GM18517 (cell line): Measurements from ENCODE around the gene NEUROG2.
"Not testable (repeated sequence)": the region's sequence is repeated elsewhere in the genome, so short reads cannot be mapped to it uniquely, and the experiment has no call there.

Source experiments
- ATAC-seq: cut with Tn5 transposase; IDR thresholded peaks from one replicate; pipeline ENCODE4 v1.9.1; 2021; ENCODE audit warnings: mild to moderate bottlenecking, moderate library complexity; ENCODE audit not compliant: unreplicated experiment

Gene NEUROG2

DNA sequence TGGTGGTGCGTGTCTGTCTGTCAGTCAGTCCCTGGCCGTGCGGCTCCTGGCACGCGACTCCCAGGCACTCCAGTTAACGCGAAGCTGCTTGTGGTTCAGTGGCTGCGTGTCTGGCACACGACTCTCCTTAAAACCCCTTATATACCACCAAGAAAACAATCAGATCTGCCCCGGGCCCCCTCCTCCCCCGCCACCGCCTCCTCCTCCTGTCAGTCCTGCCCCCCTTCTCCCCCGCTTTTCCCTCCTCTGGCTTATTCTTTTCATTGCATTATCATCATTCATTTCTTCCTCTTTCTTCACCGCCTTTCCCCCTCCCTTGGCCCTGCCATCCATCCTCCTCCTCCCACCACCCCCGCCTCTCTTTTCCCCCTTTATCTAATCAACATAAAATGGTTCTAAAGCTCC lies at the start of gene NEUROG2:
Gene NEUROG2, minus strand, starts transcription at position 115 of the 405 bp plus-strand sequence. CDS start 705 bp downstream, outside the sequence.
- ATAC-seq, result no peak

DNA sequence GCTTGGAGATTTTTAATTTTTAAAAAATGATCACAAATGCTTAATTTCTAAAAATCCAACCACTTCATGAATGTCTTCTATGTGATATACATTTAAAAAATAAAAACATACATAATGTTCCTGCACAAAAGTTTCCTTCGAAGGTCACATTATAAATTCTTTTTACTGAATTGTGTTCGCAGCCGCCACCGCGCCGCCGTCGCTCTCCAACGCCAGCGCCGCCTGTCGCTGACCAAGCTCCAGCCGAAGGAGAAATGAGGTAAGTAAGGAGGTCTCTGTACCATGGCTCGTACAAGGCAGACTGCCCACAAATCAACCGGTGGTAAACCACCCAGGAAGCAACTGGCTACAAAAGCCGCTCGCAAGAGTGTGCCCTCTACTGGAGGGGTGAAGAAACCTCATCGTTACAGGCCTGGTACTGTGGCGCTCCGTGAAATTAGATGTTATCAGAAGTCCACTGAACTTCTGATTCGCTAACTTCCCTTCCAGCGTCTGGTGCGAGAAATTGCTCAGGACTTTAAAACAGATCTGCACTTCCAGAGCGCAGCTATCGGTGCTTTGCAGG lies 48.8 kb upstream of the NEUROG2 start:
- ATAC-seq, result no peak

DNA sequence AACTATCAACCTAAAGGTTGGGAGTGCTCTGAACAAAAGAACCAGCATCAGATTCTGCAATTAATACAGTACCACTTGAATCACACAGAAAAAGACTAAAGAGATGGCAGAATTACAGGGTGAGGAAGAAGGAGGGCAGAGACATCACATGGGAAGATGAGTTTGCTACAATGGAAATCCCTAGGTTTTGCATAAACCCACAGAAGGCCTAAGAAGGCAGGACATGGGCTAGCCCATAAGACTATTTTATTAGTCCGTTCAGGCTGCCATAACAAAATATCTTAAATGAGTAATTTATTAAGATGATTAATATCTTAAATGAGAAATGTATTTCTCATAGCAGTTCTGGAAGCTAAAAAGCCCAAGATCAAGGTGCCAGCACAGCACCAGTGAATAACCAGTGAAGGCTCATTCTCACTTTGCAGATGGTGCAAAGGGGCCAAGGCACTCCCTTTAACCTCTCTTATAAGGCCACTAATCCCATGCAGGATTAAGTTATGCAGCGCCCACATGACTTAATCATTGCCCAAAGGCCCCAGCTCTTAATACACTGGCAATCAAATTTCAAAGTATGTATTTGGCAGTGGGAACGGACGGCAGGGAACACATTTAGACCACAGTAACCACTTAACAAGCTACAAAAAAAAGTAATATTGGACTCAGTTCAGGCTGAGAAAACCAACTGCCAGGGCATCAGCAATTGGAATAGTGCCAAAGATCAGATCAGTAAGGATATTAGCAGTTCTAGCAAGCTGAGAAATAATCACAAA lies 47.6 kb upstream of the NEUROG2 start:
- ATAC-seq, result no peak

DNA sequence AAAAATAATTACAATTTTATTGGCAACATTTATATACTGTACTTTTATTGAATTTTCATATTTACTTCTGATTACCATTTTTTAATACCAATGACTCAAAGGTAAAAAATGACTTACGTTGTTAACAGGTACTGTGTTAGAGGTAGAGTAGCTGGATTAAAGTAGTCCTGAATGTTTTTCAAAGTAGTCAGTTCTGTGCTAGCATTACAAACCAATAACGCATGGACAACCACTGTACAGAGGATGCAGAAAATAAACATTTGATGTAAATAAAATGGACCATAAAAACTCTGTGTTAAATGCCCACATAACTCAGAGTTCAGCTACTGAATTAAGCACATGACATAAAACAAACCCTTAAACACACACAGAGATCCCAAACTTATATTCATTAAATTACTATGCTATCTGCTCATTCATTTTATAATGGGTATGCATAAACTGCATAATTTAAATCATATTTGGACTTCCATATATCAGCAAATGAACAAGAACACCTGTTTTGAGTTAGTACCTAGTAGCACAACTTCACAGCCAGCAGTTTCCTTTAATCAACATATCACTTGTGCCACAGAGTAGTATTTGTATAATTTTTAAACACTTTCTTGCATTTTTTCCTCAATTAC lies 46.4 kb upstream of the NEUROG2 start:
- no peak for ATAC-seq

DNA sequence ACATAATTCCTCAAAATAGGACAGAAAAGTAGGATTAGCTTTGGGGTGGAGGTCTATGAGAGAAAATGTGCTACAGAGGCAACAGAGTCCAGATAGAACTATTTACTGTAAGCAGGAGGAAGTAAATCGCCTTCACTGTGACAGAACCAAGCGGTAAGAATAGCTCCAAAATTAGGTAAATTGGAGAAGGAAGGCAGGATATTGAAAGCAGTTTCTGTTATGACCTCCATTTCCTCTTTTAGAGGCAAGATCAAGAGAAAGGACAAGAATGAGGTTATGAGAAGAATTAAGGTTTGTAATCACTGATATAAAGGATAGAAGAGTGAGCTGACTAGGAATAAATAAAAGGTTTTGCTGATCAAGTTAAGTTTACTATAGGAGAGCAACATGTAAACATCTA lies 44.1 kb upstream of the NEUROG2 start:
- ATAC-seq, result no peak

DNA sequence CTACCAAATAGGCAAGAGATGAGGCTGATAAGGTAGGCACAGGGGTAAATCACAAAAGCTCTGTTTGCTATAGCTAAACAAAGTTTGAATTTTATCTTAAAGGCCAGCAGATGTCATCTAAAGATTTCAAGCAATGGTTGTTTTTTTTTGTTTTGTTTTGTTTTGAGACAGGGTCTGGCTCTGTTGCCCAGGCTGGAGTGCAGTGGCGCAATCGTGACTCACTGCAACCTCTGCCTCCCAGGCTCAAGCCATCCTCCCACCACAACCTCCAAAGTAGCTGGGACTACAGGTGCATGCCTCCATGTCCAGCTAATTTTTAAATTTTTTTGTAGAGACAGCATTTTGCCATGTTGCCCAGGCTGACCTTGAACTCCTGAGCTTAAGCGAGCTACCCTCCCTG lies 43.1 kb upstream of the NEUROG2 start:
- no peak for ATAC-seq

DNA sequence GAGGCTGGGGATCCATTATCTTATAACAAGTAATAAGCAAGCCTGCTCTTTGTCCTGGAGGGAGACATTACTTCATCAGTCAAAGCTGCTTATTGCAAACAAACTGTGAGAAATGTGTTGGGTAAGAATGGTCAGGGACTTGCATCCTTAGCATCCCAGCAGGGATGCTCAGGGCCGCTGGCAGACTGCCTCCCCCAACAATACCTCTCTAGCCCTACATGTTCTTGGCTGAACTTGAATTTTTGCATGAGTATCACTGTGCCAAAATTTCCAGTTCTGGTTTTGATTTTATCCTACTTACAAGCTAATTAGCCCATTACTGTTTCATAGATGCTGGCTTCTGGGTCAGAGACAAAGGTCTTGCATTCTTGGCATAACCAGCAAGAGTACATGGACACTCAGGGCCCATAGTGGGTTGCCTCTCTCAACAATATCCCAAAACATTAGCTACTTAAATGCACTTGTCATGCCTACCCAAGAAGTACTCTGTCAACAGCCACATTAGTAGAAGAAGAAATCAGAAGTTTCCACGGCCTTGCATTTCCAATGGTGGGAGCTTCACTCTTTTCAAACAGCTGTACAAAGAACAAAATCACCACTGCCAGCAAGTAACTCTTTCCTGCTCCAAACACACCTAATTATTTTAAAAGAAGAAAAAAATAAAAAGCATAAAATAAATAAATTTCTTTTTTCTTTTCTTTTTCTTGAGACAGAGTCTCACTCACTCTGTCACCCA lies 41.9 kb upstream of the NEUROG2 start:
- ATAC-seq, result no peak

DNA sequence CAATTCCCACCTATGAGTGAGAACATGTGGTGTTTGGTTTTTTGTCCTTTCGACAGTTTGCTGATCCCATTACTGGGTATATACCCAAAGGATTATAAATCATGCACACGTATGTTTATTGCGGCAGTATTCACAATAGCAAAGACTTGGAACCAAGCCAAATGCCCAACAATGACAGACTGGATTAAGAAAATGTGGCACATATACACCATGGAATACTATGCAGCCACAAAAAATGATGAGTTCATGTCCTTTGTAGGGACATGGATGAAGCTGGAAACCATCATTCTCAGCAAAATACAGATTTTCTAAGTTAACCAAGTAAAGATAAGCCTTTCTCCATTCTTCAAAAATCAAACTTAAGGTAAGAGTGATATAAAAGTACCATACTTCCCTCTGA lies 38.3 kb upstream of the NEUROG2 start:
- ATAC-seq, result not testable (repeated sequence)

DNA sequence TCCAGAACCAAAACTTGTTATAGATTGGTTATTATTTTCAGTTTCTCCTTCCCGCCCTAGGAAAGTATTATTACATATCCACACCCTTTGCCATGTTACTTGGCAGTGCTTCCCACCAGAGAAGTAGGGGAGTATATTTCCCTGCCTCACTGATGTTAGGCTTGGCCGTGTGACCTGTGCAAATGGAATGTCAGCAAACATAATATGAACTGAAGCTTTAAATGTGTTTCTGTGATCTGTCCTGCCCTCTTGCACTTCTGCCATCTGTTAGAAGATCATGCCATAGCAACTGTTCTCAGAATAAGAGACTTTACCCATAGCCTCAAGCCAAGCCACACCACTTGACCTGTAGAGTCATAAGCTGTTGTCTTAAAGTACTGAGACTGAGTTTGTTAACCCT lies 36.7 kb upstream of the NEUROG2 start:
- ATAC-seq, result no peak

DNA sequence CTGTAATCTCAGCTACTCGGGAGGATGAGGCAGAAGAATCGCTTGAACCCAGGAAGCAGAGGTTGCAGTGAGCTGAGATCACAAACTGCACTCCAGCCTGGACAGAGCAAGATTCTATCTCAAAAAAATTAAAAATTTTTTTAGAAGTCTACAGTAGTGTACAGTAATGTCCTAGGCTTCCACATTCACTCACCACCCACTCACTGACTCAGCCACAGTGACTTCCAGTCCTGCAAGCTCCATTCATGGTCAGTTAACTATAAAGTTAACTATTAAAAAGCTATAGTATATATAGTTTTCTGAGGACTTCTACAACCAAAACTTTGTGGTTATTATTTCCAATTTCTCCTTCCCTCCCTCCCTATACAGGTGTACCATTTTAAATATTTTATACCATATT lies 34.7 kb upstream of the NEUROG2 start:
- no peak for ATAC-seq

DNA sequence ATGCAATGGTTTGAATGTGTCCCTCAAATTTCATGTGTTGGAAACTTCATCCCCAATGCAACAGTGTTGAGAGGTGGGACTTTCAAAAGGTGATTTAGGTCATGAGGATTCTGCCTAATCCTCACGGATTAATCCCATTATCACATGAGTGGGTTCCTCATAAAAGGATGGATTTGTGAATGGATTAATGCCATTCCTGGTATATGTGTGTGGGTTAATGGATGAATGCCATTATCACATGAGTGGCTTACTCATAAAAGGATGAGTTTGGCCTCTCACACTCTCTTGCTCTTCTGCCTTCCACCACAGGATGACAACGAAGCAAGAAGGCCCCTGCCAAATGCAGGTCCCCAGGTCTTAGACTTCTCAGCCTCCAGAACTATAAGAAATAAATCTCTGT lies 30.5 kb upstream of the NEUROG2 start:
- no peak for ATAC-seq

DNA sequence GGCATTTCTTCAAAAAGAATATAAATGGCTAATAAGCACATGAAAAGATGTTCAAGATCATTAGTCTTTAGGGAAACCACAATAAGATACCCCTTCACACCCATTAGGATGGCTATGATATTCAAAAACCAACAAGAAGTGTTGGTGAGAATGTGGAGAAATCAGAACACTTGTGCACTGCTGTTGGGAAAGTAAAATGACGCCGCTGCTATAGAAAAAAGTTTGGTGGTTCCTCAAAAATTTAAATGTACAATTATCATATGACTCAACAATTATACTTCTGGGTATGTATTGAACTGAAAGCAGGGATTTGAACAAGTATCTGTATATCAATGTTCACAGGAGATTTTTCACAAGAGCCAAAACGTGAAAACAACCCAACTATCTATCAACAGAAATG lies 29.4 kb upstream of the NEUROG2 start:
- no peak for ATAC-seq

DNA sequence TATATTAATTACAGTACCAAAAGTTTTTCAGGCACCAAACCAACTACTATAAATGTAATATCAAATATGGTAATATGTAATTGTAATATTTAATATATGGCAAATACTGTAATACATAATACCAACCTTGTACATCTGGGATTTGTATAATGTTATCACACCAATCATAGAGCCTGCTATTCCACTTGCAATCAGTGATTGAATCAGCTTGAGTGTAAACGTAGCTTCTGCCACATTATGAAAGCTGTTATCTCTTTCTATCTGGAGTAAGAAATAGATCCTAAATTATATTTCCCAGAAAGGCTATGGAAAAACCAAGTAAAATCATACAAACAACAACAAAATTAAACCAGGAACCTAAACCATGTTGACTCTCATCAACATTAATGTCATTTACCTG lies 24.7 kb upstream of the NEUROG2 start:
- ATAC-seq, result no peak

DNA sequence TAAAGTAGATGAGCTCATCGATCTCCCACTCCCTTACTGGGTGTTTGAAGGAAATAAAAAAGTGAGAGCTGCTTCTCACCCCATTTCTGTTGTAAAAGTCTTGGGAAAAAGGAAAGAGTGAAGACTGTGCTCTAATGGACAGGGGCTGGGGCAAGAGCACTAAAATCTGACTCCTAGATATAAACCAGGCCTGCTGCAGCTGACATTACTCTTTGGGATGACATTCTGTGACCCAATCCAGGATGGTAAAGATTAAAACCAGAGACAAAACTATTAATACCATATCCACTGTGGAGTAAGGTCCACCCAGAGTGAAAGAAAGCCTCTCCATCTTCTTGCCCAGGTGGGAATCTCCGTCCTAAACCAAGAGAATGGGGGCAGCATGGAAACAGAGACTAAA lies 20.1 kb upstream of the NEUROG2 start:
- no peak for ATAC-seq

DNA sequence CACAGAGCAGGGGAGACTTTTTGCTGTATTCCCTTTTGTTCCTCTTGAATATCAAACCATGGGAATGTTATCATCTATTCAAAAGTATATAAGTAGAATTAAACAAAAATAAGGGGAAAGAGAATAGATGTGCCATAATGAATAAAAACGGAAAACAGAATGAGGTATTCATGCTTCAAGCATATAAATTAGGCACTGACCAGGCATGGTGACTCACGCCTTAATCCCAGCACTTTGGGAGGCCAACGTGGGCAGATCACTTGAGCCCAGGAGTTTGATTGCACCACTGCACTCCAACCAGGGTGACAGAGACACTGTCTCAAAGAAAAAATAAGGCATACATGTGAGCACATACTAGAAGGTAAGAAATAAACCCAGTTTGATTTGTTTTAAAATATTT lies 16.3 kb upstream of the NEUROG2 start:
- ATAC-seq, result no peak

DNA sequence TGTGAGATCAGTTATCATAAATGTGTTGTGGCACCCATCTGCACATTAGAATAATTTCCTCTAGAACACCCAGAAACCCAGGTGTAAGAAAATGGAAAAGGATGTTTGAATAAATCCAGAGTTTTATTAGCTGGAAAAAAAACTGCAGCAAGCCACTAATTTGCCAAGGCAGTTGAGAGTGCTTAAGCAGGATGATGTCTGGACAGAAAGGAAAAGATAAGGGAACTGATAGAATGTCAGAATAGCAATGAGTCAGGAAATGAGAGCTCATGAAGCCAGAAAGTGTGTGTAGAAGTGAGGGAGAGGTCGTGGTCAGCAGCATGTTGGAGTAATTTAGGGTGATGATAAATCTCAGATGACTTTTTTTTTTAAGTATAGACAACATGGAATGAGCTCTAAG lies 15.2 kb upstream of the NEUROG2 start:
- no peak for ATAC-seq

DNA sequence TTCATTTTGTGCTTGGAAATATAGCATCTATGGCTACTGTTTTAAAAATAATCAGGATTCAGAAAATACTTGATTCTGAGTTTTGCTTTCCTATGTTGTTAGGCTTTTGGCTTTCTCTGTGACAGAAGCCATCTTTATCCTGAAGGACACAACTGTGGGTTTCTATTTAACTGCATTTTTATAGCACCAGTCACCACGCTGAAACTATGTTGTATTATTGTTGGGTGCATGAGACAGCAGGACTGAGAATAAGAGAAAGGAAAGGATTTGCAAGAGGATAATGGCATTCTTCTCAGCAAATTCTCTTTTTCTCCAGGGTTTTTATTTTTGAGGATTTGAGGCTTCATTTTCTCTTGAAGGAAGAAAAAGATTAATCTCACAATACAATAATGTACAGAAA lies 10.1 kb upstream of the NEUROG2 start:
- no peak for ATAC-seq

DNA sequence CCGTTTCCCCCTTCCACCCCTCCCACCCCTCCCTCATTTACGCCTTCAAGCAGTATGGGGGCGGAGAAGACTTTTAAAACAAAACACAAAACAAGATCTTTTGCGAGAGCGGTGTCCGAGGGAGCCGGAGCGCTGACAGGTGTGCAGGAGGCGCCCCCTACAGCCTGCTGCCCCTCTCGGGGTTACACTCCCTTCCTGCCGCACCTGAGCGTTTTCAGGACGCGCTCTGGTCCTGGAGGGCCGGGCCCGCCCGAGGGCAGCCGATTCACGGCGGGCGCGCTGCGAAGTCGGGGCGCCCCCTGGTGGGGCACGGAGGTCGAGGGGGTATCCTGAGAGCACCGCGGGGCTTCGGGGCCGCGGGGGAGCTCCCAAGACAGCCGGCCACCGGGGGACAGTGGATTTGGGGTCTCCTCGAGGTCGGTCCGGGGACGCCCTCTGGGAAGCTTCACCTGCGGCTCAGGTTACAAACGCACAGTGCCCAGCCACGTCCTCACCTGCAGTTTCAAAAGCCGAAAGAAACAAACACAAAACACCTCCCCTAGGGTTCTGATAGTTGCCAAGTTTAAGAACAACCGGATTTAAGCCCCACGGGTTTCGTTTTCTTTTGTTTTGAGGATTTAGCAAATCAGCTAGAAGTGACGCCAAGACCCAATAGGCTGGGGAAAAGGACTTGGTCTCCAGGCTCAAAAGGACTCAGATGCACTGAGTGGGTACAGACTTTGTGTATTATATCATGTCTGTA lies 8.0 kb upstream of the NEUROG2 start:
- ATAC-seq, result peak; percentile 76

DNA sequence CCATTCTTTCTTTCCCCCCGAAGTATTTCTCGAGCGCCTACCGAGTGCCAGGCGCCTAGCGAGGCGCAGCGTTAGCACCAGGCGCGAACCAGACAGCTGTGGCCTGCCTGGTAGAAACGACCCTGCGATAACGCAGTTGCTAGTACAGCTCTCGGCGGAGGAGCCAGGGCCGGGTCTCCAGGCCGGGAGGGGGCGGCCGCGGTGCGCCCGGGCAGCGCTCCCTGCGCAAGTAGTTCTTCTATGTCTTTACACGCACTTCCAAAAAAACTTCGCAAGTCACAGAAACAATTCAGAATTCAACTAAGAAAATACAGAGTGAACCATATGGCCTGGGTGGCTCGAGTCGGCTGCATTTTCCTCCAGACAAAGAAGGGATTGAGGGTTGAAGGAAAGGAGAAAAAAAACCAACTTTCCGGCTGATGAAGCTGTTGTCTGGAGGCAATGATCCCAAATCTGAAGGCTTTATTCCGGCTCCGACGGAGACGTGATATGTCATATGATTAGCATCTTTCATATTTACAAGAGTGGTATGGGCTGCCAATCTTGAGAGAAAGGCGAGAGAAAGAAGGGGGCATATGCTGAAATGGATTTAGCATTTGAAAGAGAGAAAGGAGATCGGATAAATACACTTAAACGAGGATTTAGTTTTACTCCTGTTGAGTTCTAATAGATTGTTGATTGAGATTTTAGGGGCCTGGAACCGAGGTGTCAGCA lies 7.2 kb upstream of the NEUROG2 start:
- peak; percentile 33 for ATAC-seq

DNA sequence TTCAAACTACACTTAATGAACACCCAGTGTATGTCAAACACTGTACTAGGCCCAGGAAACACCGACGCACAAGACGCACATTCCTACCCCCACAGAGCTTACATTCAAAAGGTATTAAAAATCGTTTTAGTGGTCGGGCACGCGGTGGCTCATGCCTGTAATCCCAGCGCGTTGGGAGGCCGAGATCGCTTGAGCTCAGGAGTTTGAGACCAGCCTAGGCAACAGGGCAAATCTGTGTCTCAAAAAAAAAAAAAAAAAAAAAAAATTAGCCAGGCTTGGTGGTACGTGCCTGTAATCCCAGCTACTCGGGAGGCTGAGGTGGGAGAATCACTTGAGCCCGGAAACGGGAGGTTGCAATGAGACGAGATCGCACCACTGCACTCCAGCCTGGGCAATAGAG lies 6.5 kb upstream of the NEUROG2 start:
- ATAC-seq, result not testable (repeated sequence)
